ENCODE measurements around the gene LITAF. TPM values are rescaled to one million over a fixed set of nuclear protein-coding genes. Genes with fewer than 3 reads are reported as not detected.

The LITAF gene
- polyA plus RNA-seq, 1 donor from 2014 or later, result 0.31 TPM

DNA sequence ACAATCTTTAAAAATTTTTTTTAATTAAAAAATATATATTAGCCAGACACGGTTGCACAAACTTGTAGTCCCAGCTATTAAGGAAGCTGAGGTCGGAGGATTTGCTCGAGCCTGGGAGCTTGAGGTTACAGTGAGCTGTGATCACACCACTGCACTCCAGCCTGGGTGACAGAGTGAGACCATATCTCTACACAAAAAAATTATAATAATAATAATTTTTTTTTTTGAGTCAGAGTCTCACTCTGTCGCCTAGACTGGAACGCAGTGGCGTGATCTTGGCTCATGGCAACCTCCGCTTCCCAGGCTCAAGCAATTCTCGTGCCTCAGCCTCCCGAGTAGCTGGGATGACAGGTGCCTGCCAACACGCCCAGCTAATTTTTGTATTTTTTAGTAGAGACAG, 23.8 kb downstream of the LITAF start:
- H3K9me2 ChIP-seq (ENCODE audit: insufficient read depth, low read length), result no peaks in the 10 kb centered on the region
- H2AFZ ChIP-seq (ENCODE audit: low read depth, low read length), result no peak overlapping the region
- H3K9ac ChIP-seq (ENCODE audit: low read length), result no peak overlapping the region
- H3K4me3 ChIP-seq (ENCODE audit: low read length), result no peak overlapping the region
- H3K79me2 ChIP-seq (replicated peaks; ENCODE audit: insufficient read depth, low read length), result no peaks in the 10 kb centered on the region
- no peaks in the 10 kb centered on the region for H3K9me3 ChIP-seq (ENCODE audit: low read length)
- no peaks in the 10 kb centered on the region for H3K27me3 ChIP-seq (ENCODE audit: insufficient read depth, low read depth, low read length)
- H3F3A ChIP-seq (ENCODE audit: insufficient read depth, low read length, poor library complexity, severe bottlenecking), result no peaks in the 10 kb centered on the region
- H3K36me3 ChIP-seq (ENCODE audit: insufficient read depth, low read length), result no peaks in the 10 kb centered on the region
- H4K20me1 ChIP-seq (ENCODE audit: insufficient read depth), result no peaks in the 10 kb centered on the region
- no peak for TF ChIP-seq EP300 (conservative IDR thresholded peaks at IDR 0.05; ENCODE audit: poor library complexity, severe bottlenecking)
- no peak for TF ChIP-seq RAD21 (conservative IDR thresholded peaks at IDR 0.05)
- no peak overlapping the region for H3K27ac ChIP-seq (ENCODE audit: low read length)
- no peak overlapping the region for H3K4me2 ChIP-seq (ENCODE audit: low read length)

DNA sequence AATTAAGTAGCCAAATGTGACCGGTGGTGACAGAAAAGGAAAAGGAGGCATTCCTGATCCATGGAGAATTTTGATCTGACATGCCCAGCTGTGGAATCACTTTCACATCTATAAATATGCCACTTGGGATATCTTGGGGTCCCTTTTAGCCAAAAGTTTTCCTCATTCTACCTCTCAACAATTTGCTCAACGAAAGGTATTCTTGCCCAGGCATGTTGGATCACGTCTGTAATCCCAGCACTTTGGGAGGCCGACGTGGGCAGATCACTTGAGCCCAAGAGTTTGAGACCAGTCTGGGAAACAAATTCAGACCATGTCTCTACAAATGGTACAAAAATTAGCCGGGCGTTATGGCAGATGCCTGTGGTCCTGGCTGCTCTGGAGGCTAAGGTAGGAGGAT, 24.3 kb downstream of the LITAF start:
- no peak for TF ChIP-seq RAD21 (conservative IDR thresholded peaks at IDR 0.05)
- TF ChIP-seq, protein P1, sequence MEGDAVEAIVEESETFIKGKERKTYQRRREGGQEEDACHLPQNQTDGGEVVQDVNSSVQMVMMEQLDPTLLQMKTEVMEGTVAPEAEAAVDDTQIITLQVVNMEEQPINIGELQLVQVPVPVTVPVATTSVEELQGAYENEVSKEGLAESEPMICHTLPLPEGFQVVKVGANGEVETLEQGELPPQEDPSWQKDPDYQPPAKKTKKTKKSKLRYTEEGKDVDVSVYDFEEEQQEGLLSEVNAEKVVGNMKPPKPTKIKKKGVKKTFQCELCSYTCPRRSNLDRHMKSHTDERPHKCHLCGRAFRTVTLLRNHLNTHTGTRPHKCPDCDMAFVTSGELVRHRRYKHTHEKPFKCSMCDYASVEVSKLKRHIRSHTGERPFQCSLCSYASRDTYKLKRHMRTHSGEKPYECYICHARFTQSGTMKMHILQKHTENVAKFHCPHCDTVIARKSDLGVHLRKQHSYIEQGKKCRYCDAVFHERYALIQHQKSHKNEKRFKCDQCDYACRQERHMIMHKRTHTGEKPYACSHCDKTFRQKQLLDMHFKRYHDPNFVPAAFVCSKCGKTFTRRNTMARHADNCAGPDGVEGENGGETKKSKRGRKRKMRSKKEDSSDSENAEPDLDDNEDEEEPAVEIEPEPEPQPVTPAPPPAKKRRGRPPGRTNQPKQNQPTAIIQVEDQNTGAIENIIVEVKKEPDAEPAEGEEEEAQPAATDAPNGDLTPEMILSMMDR (IDR thresholded peaks at IDR 0.05; ENCODE audit: poor library complexity, severe bottlenecking), result no peak
- no peak for TF ChIP-seq POLR2AphosphoS5 (IDR thresholded peaks at IDR 0.05)
- TF ChIP-seq REST (IDR thresholded peaks at IDR 0.05; ENCODE audit: borderline replicate concordance), result no peak
- no peak for TF ChIP-seq MXI1 (conservative IDR thresholded peaks at IDR 0.05; ENCODE audit: poor library complexity, severe bottlenecking)
- TF ChIP-seq EP300 (conservative IDR thresholded peaks at IDR 0.05; ENCODE audit: poor library complexity, severe bottlenecking), result no peak
- no peak for TF ChIP-seq EZH2 (IDR thresholded peaks at IDR 0.05; ENCODE audit: borderline replicate concordance, insufficient read depth, low read length, poor library complexity, severe bottlenecking)
- no peak for TF ChIP-seq SMC3 (conservative IDR thresholded peaks at IDR 0.05; ENCODE audit: poor library complexity)
- no peak for TF ChIP-seq TAF1 (IDR thresholded peaks at IDR 0.05; ENCODE audit: low read depth)
- Histone ChIP-seq H4K20me1 (ENCODE audit: insufficient read depth) (no peaks in the 10 kb centered on the region), H3F3A (ENCODE audit: insufficient read depth, low read length, poor library complexity, severe bottlenecking) (no peaks in the 10 kb centered on the region), H3K9me3 (ENCODE audit: low read length) (no peaks in the 10 kb centered on the region), H3K4me3 (ENCODE audit: low read length) (no peak overlapping the region), H3K79me2 (replicated peaks; ENCODE audit: insufficient read depth, low read length) (no peaks in the 10 kb centered on the region), H3K9me2 (ENCODE audit: insufficient read depth, low read length) (no peaks in the 10 kb centered on the region), H2AFZ (ENCODE audit: low read depth, low read length) (no peak overlapping the region), H3K4me2 (ENCODE audit: low read length) (no peak overlapping the region), H3K36me3 (ENCODE audit: insufficient read depth, low read length) (no peaks in the 10 kb centered on the region), H3K9ac (ENCODE audit: low read length) (no peak overlapping the region), H3K27me3 (ENCODE audit: insufficient read depth, low read depth, low read length) (no peaks in the 10 kb centered on the region), H3K27ac (ENCODE audit: low read length) (no peak overlapping the region)

- H3K9me3 ChIP-seq (ENCODE audit: low read length), result no peaks in the 10 kb centered on the region
- no peak for TF ChIP-seq REST (IDR thresholded peaks at IDR 0.05; ENCODE audit: borderline replicate concordance)
- no peak for TF ChIP-seq POLR2AphosphoS5 (IDR thresholded peaks at IDR 0.05)
- TF ChIP-seq, protein P1 (IDR thresholded peaks at IDR 0.05; ENCODE audit: poor library complexity, severe bottlenecking), result no peak
- TF ChIP-seq RAD21 (conservative IDR thresholded peaks at IDR 0.05), result no peak
- TF ChIP-seq EP300 (conservative IDR thresholded peaks at IDR 0.05; ENCODE audit: poor library complexity, severe bottlenecking), result no peak
- no peak for TF ChIP-seq EZH2 (IDR thresholded peaks at IDR 0.05; ENCODE audit: borderline replicate concordance, insufficient read depth, low read length, poor library complexity, severe bottlenecking)
- TF ChIP-seq SMC3 (conservative IDR thresholded peaks at IDR 0.05; ENCODE audit: poor library complexity), result no peak
- no peak for TF ChIP-seq MXI1 (conservative IDR thresholded peaks at IDR 0.05; ENCODE audit: poor library complexity, severe bottlenecking)
- no peak for TF ChIP-seq TAF1 (IDR thresholded peaks at IDR 0.05; ENCODE audit: low read depth)
- no peak overlapping the region for H3K9ac ChIP-seq (ENCODE audit: low read length)
- no peaks in the 10 kb centered on the region for H4K20me1 ChIP-seq (ENCODE audit: insufficient read depth)
- no peaks in the 10 kb centered on the region for H3K27me3 ChIP-seq (ENCODE audit: insufficient read depth, low read depth, low read length)
- no peak overlapping the region for H3K4me2 ChIP-seq (ENCODE audit: low read length)
- no peak overlapping the region for H2AFZ ChIP-seq (ENCODE audit: low read depth, low read length)
- H3K4me3 ChIP-seq (ENCODE audit: low read length), result no peak overlapping the region
- no peaks in the 10 kb centered on the region for H3K36me3 ChIP-seq (ENCODE audit: insufficient read depth, low read length)
- H3K9me2 ChIP-seq (ENCODE audit: insufficient read depth, low read length), result no peaks in the 10 kb centered on the region
- no peak overlapping the region for H3K27ac ChIP-seq (ENCODE audit: low read length)
- H3K79me2 ChIP-seq (replicated peaks; ENCODE audit: insufficient read depth, low read length), result no peaks in the 10 kb centered on the region
- H3F3A ChIP-seq (ENCODE audit: insufficient read depth, low read length, poor library complexity, severe bottlenecking), result no peaks in the 10 kb centered on the region
Measured at GRCh38 chr16:11561856-11562255, 24.9 kb downstream of the LITAF start.
